Smooth muscle cell (in vitro differentiated cells): ENCODE results near the gene COA8. TPM values are rescaled to one million over a fixed set of nuclear protein-coding genes. Genes with fewer than 3 reads are reported as not detected.
A peak's percentile ranks its signal among the peaks of the same experiment; 100 is the strongest.

Experiments
- DNase-seq: peaks from one replicate; lab custom pipeline; 2025; ENCODE audit not compliant: unreplicated experiment; lab: John Stamatoyannopoulos, UW
- H2AFZ ChIP-seq: fragments of 200-600 bp; sonication (generic); 2 replicates; pipeline ENCODE4 v1.6.0; 2016; ENCODE audit warnings: antibody characterized with exemption, low read depth, mild to moderate bottlenecking
- H3F3A ChIP-seq: fragments of 200-600 bp; sonication (generic); 2 replicates; pipeline ENCODE4 v1.6.0; 2017; ENCODE audit warnings: antibody characterized with exemption, low read depth
- H3K27ac ChIP-seq: fragments of 200-600 bp; sonication (generic); 2 replicates; pipeline ENCODE4 v1.5.1; 2016; ENCODE audit warnings: low read depth, mild to moderate bottlenecking
- H3K27me3 ChIP-seq: fragments of 200-600 bp; sonication (generic); 2 replicates; pipeline ENCODE4 v1.6.1; 2016; ENCODE audit warnings: low read depth, mild to moderate bottlenecking
- H3K36me3 ChIP-seq: fragments of 200-600 bp; sonication (generic); 2 replicates; pipeline ENCODE4 v1.5.1; 2016; ENCODE audit warnings: low read depth
- H3K4me1 ChIP-seq: fragments of 200-600 bp; sonication (generic); 2 replicates; pipeline ENCODE4 v1.5.1; 2016; ENCODE audit warnings: low read depth
- H3K4me2 ChIP-seq: fragments of 200-600 bp; sonication (generic); 2 replicates; pipeline ENCODE4 v1.6.0; 2016; ENCODE audit warnings: mild to moderate bottlenecking
- H3K4me3 ChIP-seq: fragments of 200-600 bp; sonication (generic); 2 replicates; pipeline ENCODE4 v1.5.1; 2016; ENCODE audit warnings: mild to moderate bottlenecking
- H3K79me2 ChIP-seq: fragments of 200-600 bp; sonication (generic); 2 replicates; pipeline ENCODE4 v1.6.0; 2016; ENCODE audit warnings: low read depth, mild to moderate bottlenecking
- H3K9ac ChIP-seq: fragments of 200-600 bp; sonication (generic); 2 replicates; pipeline ENCODE4 v1.6.0; 2016; ENCODE audit warnings: low read depth
- H3K9me3 ChIP-seq: fragments of 200-600 bp; sonication (generic); replicated peaks from 2 replicates; pipeline ENCODE4 v1.5.1; 2016; ENCODE audit warnings: low read depth
- H4K20me1 ChIP-seq: fragments of 200-600 bp; sonication (generic); 2 replicates; pipeline ENCODE4 v1.6.0; 2016; ENCODE audit warnings: low read depth
- WGBS: methylation state at CpG from one replicate; pipeline ENCODE4 v1.1.7; 2016; ENCODE audit warnings: low lambda C conversion rate; 5-methylcytosine and 5-hydroxymethylcytosine counted together
- polyA plus RNA-seq: library from polyadenylated mRNA; unstranded; fragments of >200 nt; fragmentation: Nextera tagmentation; extraction: Ambion mirVana; gene quantifications from 2 replicates; pipeline ENCODE4 v1.2.1, GENCODE V29; 2016
- total RNA-seq: library from RNA; depleted of rRNA; stranded (reverse); fragments of >200 nt; gene quantifications from 2 replicates; pipeline ENCODE4 v1.2.3, GENCODE V29; 2014
- TF ChIP-seq, protein P1 (sequence below): fragments of 200-600 bp; sonication (generic); IDR thresholded peaks from 2 replicates; pipeline ENCODE4 v1.5.1; 2017; ENCODE audit warnings: borderline replicate concordance, mild to moderate bottlenecking, antibody characterized with exemption; ENCODE audit not compliant: insufficient read depth, poor library complexity, severe bottlenecking

The COA8 gene
- total and polyA plus RNA-seq, 2 experiments from 2014 or later = 33.4 to 69.9 TPM

- Histone ChIP-seq H3K36me3 (no peaks in the 10 kb centered on the region), H3K4me1 (peaks cover 12% of the 10 kb centered on the region), H2AFZ (peak overlapping the region; percentile 84)
These were observed 65.5 kb downstream of the COA8 start for GRCh38 chr14:103628221-103628683.

DNA sequence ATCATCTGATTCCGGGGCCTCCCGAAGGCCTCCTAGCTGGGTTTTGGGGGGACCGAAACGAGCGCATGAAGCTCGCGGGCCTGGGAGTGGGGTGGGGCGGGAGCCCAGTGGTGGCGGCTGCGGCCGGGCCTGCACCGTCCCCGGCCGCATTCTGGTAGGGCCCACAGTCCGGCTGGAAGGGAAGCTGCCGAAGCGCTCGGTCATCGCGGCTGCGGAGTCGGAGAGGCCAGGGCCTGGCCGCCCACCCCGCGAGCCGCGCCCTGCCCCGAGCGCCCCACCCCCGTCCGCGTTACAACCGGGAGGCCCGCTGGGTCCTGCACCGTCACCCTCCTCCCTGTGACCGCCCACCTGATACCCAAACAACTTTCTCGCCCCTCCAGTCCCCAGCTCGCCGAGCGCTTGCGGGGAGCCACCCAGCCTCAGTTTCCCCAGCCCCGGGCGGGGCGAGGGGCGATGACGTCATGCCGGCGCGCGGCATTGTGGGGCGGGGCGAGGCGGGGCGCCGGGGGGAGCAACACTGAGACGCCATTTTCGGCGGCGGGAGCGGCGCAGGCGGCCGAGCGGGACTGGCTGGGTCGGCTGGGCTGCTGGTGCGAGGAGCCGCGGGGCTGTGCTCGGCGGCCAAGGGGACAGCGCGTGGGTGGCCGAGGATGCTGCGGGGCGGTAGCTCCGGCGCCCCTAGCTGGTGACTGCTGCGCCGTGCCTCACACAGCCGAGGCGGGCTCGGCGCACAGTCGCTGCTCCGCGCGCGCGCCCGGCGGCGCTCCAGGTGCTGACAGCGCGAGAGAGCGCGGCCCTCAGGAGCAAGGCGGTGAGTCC lies 66.1 kb downstream of the COA8 start, which contains the start of gene KLC1:
TSS of gene KLC1 (plus strand) at position 528 of the 819 bp plus-strand sequence. CDS start 25,354 bp downstream, outside the sequence.
- 3% methylated on average over 32 of the region's 97 CpGs for WGBS
- no peaks in the 10 kb centered on the region for H3K36me3 ChIP-seq
- DNase-seq = peak; percentile 66
- peaks cover 12% of the 10 kb centered on the region for H3K4me1 ChIP-seq
- H3K9me3 ChIP-seq = no peaks in the 10 kb centered on the region
- no peaks in the 10 kb centered on the region for H3K27me3 ChIP-seq
- peak within 1 kb of the TSS; percentile 84 for H2AFZ ChIP-seq
- H3F3A ChIP-seq = no peaks in the 10 kb centered on the region
- H3K27ac ChIP-seq = peak within 1 kb of the TSS; percentile 98
- H4K20me1 ChIP-seq = peaks cover 41% of the 10 kb centered on the region
- peak within 1 kb of the TSS; percentile 96 for H3K4me2 ChIP-seq
- TF ChIP-seq, protein P1, sequence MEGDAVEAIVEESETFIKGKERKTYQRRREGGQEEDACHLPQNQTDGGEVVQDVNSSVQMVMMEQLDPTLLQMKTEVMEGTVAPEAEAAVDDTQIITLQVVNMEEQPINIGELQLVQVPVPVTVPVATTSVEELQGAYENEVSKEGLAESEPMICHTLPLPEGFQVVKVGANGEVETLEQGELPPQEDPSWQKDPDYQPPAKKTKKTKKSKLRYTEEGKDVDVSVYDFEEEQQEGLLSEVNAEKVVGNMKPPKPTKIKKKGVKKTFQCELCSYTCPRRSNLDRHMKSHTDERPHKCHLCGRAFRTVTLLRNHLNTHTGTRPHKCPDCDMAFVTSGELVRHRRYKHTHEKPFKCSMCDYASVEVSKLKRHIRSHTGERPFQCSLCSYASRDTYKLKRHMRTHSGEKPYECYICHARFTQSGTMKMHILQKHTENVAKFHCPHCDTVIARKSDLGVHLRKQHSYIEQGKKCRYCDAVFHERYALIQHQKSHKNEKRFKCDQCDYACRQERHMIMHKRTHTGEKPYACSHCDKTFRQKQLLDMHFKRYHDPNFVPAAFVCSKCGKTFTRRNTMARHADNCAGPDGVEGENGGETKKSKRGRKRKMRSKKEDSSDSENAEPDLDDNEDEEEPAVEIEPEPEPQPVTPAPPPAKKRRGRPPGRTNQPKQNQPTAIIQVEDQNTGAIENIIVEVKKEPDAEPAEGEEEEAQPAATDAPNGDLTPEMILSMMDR = no peak
- peak within 1 kb of the TSS; percentile 91 for H3K9ac ChIP-seq
- H3K4me3 ChIP-seq = peak within 1 kb of the TSS; percentile 90
- peaks cover 50% of the 10 kb centered on the region for H3K79me2 ChIP-seq

More at GRCh38 chr14:103628221-103628683, 65.5 kb downstream of the COA8 start:
- peak overlapping the region; percentile 96 for H3K4me2 ChIP-seq
- no peaks in the 10 kb centered on the region for H3K9me3 ChIP-seq
- no peaks in the 10 kb centered on the region for H3F3A ChIP-seq
- TF ChIP-seq, protein P1 = no peak
- H3K79me2 ChIP-seq = peaks cover 44% of the 10 kb centered on the region
- H4K20me1 ChIP-seq = peaks cover 34% of the 10 kb centered on the region
- peak; percentile 53 for DNase-seq
- H3K27ac ChIP-seq = peak overlapping the region; percentile 98
- H3K27me3 ChIP-seq = no peaks in the 10 kb centered on the region
- WGBS = 6% methylated on average over 29 of the region's 31 CpGs
- peak overlapping the region; percentile 91 for H3K9ac ChIP-seq
- H3K4me3 ChIP-seq = peak overlapping the region; percentile 90

DNA sequence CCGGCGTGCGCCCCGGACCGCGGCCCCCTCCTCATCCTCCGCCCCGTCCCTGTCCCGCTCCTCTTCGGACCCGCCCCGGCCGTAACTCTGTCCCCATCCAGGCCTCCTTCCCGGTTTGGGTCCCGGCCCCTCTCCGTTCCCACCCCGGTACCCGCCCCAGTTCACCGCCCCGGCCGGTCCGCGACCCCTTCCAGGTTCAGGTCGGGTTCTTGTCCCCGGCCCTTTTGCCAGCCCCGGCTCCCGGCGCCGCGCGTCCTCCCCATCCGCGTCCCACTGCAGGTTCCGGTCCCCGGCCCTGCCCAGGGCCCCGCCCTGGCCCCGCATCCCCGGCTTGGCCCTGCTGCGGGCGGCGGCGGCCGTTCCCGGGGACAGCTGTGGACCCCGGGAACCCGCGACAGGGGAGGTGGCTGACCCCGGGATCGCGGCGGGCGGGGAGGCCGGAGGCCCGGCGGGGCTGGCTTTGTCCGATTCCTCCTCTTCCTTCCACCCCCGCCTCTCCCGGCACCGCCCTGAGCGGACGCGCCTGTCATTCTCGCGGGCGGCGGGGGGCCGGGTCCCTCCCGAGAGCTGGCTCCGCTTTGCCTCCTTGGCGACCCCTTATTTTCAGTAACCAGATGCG lies 66.9 kb downstream of the COA8 start:
- peaks cover 57% of the 10 kb centered on the region for H3K79me2 ChIP-seq

More for the DNA sequence above, 66.9 kb downstream of the COA8 start:
- Histone ChIP-seq H3K9ac (peak overlapping the region; percentile 91), H3F3A (no peaks in the 10 kb centered on the region), H4K20me1 (peaks cover 48% of the 10 kb centered on the region), H3K27ac (peak overlapping the region; percentile 98), H3K4me3 (peak overlapping the region; percentile 90), H3K36me3 (no peaks in the 10 kb centered on the region), H2AFZ (peak overlapping the region; percentile 53), H3K4me2 (peak overlapping the region; percentile 96), H3K9me3 (no peaks in the 10 kb centered on the region), H3K27me3 (no peaks in the 10 kb centered on the region), H3K4me1 (peaks cover 16% of the 10 kb centered on the region)
- no peak for DNase-seq
- TF ChIP-seq, protein P1 = no peak
- under 1% methylated on average over 20 of the region's 71 CpGs for whole genome bisulfite sequencing
